Activated effector memory CD4-positive, alpha-beta T cell treated with anti-CD3 and anti-CD28 coated beads, Interleukin-2, amount 50 U/mL, for 16 hours (primary cell): ENCODE data around the gene KRT84.
"Not testable (repeated sequence)": the region's sequence is repeated elsewhere in the genome, so short reads cannot be mapped to it uniquely, and the experiment has no call there.

Source experiments
- DNase-seq: peaks from one replicate; pipeline ENCODE4 v3.0.0-alpha.2; 2020

KRT84 gene

DNA sequence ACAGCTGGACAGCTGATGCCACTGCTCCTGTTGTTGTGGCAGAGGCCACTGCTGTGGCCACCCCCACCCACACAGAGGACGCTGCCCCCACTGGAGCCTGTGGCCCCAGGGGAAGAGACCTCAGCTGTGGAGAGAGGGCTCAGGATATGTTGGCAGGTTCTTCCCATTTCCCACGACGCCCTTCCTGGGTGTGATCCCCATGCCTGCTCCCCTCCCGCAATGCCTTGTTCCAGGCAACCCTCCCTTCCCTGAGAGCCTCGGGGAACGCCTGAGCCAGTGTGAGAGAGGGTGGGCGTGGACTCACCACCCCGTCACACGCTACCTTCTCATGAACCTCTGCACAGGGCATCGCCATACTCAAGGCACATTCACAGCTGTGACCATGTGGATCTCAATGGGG lies 26.4 kb upstream of the KRT84 start:
- no peak for DNase-seq

DNA sequence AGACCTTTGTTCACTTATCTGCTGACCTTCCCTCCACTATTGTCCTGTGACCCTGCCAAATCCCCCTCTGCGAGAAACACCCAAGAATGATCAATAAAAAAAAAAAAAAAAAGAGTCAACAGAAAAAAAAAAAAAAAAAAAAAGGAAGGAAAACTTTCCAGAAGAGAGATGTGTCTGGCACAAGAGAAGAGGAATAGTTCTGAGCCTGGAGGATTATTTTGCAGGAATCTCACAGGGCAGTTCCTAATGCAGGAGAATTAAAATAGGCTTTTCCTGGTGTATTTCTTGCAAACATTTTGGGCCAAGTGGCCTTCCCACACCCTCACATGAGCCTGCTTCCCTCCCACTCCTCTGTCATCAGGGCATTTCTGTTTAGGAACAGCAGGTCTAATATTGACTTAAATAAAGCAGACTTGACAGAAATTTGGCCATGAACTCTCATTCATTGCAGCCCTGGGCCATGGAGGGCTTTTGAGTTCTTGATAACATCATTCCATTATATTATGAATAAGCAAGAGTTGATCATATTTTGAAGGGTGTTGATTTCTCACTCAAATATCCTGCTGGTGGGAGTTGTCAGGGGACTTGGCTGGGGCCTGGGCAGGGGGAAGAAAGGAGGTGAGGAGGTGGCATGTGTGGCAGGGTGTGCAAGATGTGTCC lies 25.3 kb upstream of the KRT84 start:
- DNase-seq = not testable (repeated sequence)

DNA sequence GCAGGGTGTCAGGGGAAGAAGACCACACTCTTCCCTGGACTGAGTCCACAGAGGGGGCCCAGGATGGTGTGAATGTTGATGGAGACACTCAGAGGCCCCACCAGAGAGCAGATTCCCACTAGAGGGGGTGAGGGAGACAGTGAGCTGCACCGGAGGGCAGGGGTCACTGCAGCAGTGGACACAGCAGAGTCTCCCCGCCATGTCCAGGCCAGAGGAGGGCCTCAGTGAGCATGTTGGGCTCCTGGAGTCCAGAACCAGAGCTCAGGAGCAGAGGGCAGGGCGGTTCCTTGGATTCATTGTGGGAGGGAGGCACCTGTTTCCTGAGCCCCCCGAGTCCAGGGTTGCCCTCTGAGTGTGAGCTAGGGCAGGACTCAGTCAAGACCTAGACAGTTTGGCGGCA lies 22.5 kb upstream of the KRT84 start:
- DNase-seq = no peak

DNA sequence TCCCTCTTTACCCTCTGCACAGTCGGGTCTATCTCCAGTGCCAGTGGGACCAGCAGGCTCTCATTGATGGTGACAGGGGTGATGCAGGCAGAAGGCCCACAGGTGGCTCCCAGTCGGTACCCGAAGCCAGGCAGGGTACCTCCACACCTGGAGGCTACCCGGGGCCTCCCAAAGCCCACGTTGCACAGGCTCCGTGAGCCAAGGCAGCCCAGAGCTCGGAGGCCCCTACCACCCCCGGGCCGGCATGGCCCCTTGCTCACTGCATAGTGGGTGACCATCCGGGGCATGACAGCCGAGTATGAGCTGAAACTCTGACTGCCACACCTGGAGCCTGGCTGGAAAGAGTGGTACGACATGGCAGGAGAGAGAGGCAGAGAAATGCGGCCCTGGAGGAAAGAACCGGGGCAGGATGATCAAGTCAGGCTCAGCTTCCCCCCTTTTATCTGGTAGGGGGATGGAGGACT lies 20.5 kb upstream of the KRT84 start, which contains the start of gene KRT82:
TSS of gene KRT82 (minus strand) at position 414 of the 464 bp plus-strand sequence. CDS start at position 356, 58 bp downstream.
- no peak for DNase-seq

DNA sequence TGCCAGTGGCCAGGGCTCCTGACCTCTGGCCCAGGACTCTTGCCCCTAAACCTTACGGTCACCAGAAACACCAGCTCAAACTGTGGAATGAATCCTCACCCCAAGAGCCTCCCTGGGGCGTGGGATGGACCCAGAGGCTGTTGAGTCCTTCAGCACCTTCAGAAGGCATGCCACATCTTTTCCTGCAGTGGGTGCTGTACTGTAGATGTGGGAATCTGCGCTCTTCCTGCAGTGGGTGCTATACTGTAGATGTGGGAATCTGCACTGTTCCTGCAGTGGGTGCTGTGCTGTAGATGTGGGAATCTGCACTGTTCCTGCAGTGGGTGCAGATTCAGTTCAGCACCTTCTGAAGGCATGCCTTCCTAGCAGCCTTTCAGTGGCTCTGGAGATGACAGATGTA lies 19.5 kb upstream of the KRT84 start:
- DNase-seq = no peak

DNA sequence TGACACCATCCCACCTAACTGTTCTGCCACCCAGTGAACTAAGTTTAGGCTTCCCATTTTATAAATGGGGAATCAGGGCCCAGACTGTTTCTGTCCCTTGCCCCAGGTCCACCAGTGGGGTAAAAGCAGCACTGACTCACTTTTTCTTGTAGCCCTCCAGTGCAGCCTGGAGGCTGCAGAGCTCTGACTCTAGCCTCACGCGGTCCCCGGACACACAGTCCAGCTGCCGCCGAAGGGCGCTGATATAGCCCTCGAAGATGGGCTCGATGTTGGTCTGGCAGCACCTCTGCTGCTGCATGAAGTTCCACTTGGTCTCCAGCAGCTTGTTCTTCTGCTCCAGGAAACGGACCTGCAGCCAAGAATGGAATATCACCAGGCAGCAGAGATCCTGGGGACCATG lies 18.1 kb upstream of the KRT84 start:
- DNase-seq = no peak

DNA sequence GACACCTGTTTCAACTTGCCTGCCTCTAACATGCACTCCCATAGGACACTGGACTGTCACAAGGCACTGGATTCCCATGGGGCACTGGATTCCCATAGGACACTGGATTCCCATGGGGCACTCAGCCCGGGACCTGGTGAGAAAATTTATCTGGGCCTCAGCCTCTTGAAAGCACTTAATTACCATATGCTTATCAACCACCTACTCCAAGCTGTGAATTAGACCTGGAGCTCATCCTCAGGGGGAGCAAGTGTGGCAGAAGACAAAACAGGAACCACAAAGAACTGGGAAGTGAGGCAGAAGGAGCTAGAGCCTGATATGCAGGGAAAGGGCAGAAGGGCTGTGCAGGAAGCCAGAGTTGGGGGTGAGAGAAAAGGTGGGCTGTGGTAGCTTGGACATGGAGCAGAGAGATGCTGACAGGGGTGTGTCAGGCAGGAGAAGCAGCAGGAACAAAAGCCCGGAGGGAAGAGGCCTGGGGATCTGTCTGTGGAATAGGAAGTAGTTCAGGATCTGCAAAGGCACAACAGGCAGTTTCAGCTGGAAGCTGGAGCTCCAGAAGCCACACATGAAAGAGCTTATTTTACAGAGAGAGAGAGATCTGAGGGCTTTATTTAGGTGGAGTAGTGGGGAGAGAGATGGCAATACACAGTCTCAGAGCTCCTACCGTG lies 17.6 kb upstream of the KRT84 start:
- DNase-seq = no peak

DNA sequence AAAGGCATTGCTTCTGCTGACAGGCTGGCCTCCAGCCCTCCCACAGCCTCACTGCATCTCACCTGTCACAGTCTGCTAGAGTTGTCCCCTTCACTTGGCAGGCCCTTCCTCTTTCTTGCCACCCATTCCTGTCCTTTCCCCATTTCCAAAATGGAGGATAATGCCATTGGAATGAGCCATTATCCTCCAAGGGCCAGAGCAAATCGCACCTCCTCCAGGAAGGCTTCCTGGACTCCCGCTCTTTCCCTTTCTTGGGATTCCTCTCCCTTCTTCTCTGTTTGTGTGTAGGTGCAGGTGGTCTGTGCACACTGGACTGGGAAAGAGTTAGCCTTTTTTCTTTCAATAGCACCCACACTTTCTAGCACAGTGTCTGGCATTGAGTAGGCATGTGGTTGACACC lies 16.9 kb upstream of the KRT84 start:
- DNase-seq = no peak

DNA sequence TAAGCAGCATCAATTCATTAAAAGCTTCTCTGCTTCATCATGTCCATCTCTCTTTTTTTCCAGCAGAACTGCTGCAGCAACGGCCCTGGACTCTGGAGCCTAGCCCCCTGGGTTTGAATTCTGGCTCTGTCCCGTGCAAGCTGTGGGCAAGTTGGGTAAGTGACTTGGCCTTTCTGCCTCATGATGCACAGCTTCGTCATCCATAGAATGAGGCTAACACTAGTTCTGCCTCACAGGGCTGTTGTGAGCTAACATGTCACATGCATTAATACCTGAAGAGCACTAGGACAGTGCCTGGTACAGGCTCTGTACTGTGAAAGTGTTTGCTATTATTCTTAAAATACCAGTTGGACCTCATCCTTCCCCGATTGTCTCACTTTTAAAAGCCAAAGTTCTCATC lies 16.5 kb upstream of the KRT84 start:
- no peak for DNase-seq

DNA sequence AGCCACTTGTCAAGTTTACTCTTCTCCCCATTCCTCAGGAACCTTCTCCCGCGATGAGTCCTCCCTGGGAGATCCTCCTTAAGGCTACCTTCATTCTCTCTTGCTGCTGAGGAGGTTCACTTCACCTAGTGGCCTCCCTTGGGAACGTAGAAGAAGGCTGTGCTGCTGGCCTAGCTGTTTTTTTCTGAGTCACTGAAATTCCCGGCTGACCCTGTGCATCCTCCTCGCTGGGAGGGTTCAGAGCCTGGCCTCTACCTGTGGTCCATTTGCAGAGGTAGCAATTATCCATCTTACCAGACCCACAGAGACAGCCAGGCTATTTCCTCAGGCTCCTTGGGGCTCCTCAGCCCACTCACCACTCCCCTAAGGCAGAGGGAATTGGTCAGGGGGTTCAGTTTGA lies 16.1 kb upstream of the KRT84 start:
- no peak for DNase-seq

DNA sequence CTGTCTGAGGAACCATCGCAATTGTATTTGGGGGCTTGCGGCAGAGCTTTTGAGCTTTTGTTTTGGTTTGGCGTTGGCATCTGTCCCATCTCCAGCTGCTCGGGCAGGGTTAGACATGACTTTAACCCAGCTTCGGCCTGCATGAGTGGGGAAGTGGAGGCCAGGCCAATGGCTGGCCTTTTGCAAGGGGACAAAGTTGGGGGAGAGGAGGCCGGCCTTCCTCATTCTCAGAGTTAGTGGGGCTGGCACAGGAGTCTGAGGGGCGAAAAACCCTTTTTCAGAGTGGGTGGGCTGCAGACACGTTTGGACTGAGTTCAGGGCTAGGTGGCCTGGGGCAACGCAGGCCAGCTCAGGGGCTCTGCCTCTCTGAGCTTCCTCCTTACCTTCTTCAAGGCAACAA lies 15.5 kb upstream of the KRT84 start:
- no peak for DNase-seq

DNA sequence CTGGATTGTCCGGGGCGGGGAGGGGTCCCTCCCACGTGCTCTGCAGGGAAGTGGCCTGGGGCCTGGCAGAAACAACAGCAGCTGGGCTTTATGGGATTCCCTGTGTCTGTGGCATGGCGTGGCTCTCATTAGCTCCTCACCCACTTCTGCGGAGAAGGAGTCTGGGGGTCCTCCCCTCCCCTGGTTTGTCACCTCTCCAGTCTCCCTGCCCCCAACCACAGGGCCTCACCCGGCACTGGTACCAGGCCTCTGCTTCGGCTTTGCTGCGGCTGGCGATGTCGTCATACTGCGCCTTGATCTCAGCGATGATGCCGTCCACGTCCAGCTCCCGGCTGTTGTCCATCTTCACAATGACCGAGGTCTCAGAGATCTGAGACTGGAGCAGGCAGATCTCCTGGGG lies 14.3 kb upstream of the KRT84 start:
- DNase-seq = no peak

DNA sequence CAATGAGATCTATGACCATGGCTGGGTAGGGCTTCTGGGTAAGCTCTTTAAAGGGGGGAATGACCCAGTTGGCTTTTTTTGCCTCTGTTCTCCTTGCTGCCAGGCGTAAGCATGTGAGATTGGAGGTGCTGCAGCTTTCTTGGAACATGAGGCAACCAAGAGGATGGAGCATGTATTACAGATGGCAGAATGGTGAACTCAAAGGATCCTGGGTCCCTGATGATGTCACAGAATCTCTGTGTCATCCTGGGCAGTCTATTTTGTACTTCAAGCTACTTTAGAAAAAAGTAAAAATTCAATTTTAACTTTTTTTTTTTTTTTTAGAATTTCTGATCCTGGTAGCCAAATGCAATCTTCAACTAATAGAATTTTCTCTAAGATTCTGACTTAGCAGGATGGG lies 12.7 kb upstream of the KRT84 start:
- no peak for DNase-seq

DNA sequence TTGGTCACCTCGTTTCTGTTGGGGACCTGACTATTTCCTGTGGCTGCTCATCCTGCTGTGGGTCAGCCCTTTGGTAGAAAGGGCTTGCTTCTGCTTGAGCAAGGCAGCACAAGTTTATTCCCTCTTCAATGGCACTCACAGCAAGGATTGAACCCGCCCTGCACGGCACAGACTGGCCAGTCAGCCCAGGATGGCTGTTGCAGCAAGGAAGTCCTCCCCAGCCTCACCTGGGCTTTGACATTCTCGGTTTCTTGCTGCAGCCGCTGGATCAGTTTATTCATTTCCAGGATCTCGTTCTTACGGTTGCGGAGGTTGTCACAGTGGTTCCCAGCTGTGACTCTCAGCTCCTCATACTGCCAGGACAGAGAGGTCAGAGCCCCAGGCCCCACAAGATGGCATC lies 11.2 kb upstream of the KRT84 start:
- no peak for DNase-seq

DNA sequence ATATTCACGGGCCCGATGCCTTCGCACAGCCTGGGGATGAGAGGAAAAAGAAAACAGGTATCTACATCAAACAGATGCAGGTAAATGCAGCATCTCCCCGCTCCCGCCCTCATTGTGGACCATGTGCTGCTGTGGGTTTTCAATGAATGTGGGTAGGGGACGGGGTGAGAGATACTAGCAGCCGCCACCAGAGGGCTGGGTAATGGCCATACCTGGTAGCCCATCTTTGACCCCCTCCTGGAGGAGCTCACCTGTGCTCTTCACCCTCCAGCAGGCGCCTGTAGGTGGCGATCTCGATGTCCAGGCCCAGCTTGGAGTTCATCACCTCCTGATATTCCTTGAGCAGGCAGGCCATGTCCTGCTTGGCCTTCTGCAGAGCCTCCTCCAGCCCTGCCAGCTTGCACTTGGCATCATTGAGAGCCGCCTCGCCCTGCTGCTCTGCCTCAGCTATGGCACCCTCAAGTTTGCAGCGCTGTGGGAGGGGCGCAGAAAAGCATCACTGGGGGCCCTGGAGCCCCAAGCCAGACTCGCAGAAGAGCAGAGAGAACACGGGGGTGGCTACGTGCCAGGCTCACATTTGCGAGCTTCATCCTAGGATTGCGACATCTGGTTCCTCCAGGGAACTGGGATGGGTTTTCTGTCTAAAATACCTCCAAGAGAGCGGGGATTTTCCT lies 10.4 kb upstream of the KRT84 start:
- DNase-seq = no peak

DNA sequence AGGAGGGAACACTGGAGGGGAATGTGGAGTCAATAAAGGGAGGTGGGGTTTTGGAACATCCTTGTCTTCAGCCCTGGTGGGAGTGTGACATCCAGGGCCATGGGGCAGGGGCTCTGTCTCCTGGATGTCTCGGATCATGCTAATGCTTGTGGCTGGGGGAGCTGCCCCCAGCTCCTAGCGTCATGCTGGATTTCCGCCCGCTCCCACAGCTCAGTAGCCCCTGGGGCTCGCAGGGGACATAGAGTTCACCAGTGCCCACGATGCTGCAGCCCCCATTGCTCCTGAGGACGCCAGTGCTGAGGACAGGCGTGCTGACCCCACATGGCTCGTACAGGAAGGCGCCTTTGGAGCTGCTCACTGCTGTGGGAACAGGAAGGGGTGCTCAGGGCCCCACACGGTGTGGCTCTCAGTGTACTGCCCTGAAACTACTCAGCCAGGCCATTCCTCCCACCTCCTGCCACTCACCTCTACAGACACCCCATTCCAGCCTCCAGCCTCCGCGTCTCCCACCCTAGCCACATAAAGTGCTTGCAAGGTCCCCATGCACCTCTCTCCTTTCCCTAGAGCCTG lies 9.5 kb upstream of the KRT84 start:
- no peak for DNase-seq

DNA sequence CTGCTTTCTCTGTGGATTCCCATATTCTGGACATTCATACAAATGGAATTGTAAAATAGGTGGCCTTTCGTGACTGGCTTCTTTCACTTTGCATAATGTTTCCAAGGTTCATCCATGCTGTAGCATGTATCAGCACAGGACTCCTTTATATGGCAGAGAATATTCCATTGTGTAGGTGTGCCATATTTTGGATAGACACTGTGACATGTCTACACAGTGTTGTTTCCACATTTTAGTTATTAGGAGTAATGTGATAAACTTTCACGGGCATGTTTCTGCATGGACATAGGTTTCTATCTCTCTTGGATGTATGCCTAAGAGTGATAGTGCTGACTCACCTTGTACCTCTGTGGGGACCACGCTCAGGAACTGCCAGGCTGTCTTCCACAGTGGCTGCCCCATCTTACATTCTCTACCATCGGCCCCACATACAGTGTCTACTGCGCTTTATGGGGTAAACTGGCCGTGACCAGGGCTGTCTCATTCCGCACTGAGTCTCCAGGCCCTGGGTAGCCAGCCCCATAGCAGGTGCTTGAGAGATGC lies 7.1 kb upstream of the KRT84 start:
- DNase-seq = no peak

DNA sequence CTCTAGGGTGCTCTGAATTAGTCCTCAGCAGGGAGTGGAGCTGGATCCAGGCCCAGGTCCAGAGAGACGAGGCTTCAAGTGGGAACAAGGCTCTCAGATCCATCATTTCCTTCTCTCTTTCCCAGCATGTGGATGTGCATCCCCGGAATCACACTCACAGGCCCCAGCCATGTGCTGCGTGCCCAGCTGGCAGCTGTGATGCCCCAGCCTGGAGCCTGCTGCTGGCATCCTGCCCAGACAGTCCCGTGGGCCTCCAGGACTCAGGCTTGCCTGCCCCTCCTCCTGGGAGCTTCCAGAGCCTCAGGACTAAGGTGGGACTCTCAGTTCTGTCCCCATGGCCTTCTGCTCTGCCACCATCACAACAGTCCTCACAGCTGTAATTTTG lies 6.2 kb upstream of the KRT84 start:
- no peak for DNase-seq

DNA sequence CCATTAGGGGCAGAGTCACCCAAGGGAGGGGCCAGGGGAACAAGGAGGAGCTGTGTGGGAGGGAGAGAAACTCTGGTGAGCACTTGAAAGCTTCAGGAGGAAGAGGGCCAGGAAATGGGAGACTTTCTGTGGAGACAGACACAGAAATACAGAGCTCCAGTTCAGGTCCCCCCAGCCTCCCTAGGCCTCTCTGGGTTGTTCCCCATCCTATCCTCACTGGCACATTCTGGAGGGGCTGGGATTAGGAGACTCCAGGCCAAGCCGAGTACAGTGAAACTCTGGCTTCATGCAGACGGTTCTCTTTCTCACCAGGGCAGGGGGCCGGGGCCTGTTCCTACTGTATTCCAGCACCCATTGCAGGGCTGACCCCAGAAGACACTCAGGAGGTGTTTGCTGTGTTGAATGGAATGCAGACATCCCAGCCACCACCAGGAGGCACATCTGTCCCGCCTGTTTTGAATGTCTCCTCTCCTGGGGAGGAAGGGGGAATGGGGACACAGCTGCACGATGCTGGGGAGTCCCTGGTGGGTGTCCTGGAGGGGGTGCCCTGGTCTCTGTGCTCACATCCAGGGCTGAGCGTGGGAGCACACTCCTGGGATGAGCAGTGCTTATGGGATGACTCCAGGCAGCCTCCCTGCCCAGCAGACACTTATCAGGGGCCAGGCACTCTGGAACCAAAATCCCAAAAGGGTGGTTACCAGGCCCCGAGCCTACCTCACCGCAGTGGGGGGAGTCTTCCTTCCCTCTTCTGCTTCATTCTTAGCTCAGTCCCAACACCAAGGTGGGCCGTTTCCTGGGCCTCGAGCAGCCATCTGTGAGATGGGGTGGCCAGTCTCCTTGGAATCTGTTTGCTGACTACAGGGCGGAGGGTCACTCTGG lies 5.5 kb upstream of the KRT84 start:
- no peak for DNase-seq

DNA sequence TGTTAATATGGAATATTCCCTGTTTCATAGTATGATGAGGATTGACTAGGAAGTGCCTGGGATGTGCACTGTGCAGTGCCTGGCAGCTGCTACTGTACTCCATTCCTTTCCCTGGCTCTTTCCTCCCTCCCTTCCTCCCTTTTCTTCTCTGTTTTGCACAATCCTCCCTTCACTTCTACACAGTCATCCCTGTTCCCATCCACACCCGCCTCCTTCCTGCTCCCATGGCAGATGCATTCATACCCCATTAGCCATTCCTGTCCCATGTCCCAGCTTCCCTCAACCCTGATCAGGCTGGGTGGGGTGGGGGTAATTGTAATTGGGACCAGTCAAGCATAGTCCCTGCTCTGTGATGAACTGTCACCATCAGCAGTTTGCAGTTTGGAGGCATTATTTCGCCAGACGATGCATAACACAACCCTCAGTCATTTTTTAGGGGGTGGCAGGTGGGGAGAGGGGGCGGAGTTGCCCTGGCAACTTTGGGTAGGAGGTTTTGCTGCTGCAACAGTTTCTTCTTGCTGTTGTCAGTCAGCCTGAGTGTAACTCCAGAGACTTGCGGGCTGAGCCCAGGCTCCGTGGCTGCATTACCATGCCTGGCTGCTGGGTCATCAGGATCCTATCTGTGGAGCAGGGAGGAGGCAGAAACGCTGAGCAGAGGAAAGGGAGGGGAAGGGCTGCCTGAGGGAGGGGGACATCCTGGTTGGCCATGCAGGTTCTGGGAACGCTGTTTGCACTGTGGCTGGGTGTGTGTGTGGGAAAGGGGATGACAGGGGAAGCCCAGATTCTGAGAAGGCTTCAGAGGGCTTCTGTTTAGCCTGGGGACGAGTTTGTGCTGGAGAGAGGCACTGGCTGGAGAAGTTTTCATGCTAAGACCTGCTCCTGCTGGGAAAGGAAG lies 4.1 kb upstream of the KRT84 start:
- no peak for DNase-seq

DNA sequence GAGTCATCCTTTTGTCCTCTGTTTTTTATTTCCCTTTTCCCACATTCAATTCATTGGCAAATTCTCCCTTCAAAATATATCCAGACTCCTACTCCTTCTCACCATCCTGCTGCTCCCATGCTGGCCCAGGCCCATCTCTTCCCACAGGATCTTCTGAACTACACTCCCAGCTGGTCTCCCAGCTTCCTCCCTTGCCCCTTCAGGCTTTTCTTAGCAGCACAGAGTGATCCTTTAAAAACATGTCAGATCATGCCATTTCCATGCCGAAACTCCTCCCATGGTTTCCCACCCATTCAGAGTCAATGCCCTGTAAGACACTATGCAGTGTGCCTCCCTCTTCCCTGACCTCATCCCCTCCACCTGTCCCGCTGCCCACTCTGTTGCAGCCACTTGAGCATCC lies 2.4 kb upstream of the KRT84 start:
- no peak for DNase-seq

DNA sequence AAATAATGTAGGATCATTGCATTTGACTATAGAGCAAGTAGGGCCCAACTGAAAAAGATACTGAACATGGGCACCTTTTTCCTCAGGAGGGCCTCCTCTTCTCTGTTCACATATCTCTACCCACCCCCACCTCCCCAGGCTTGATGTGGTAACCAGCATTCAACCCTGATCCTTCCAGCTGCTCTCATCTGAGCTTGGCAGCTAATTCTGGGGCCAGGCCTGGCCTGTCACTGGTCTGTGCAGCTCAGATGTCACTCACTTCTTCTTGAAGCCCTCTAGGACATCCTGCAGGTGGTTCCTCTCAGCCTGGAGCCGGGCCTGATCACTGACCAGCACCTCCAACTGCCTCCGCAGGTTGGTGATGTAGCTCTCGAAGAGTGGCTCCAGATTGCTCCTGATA lies 2.1 kb downstream of the KRT84 start:
- DNase-seq = no peak
